SIG-M5 treated with dmso at 0.1 percent for 504 hours (cell line): Measurements from ENCODE around the gene ZNF512B.
A peak's percentile ranks its signal among the peaks of the same experiment; 100 is the strongest.
"Not testable (repeated sequence)": the region's sequence is repeated elsewhere in the genome, so short reads cannot be mapped to it uniquely, and the experiment has no call there.

ENCODE experiments used
- DNase-seq: peaks from one replicate; lab custom pipeline; 2025; ENCODE audit not compliant: unreplicated experiment; lab: John Stamatoyannopoulos, UW

Gene ZNF512B, protein sequence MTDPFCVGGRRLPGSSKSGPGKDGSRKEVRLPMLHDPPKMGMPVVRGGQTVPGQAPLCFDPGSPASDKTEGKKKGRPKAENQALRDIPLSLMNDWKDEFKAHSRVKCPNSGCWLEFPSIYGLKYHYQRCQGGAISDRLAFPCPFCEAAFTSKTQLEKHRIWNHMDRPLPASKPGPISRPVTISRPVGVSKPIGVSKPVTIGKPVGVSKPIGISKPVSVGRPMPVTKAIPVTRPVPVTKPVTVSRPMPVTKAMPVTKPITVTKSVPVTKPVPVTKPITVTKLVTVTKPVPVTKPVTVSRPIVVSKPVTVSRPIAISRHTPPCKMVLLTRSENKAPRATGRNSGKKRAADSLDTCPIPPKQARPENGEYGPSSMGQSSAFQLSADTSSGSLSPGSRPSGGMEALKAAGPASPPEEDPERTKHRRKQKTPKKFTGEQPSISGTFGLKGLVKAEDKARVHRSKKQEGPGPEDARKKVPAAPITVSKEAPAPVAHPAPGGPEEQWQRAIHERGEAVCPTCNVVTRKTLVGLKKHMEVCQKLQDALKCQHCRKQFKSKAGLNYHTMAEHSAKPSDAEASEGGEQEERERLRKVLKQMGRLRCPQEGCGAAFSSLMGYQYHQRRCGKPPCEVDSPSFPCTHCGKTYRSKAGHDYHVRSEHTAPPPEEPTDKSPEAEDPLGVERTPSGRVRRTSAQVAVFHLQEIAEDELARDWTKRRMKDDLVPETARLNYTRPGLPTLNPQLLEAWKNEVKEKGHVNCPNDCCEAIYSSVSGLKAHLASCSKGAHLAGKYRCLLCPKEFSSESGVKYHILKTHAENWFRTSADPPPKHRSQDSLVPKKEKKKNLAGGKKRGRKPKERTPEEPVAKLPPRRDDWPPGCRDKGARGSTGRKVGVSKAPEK

DNA sequence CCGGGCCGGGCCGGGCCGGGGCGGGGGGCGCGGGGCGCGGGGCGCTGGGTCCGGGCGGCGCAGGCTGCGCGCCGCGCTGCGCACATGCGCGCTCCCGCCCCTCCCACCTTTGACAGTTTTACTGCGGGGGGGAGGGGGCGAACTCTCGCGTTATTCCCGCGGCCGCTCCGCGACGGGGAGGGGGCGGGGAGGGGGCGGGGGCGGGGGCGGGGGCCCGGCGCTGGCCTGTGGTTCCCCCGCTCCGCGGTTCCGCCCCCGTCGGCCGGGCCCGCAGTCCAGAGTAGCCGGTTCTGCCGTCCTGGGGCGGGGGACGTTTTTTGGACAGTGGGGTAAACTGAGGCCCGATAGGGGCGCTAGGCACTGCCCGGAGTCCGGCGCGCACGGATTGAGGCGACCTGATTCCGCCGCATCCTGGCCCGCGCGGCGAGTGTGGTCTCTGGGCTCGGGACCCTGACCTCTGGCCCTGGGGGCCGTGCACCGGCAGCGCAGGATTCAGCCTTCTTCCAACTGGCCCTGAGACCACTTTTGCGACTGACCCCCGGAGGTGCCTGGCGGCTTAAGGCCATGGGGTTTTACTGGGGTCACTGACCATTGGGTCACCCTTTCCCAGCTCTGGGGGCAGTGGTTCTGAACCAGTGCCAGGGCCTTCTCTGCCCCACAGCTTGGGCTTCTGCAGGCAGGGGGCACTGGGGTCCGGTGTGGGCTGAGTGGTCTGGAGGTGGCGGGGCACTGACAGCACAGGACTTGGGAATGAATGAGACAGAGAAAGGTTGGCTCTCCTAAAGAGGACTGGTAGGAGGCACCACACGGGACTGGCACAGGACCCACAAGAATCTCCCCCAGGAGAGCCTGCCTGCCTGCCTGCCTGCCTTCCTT is at the start of gene ZNF512B:
ZNF512B (minus strand) TSS at position 93 of the 876 bp plus-strand sequence. CDS start 1,980 bp downstream, outside the sequence.
- DNase-seq: peak; percentile 53

DNA sequence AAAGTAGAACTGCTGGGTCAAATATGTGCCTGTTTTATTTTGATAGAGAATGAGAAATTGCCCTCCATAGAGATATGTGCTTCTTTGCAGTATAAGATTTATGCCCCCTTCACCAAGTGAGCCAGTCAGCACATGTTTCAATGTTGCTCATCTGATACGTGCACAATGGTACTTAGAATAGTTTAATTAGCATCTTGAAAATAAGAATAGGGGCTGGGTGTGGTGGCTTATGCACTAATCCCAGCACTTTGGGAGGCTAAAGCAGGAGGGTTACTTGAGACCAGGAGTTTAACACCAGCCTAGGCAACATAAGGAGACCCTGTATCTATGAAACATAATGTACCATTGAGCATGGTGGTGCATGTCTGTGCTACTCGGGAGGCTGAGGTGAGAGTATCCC is 45.9 kb upstream of the ZNF512B start:
- no peak for DNase-seq

DNA sequence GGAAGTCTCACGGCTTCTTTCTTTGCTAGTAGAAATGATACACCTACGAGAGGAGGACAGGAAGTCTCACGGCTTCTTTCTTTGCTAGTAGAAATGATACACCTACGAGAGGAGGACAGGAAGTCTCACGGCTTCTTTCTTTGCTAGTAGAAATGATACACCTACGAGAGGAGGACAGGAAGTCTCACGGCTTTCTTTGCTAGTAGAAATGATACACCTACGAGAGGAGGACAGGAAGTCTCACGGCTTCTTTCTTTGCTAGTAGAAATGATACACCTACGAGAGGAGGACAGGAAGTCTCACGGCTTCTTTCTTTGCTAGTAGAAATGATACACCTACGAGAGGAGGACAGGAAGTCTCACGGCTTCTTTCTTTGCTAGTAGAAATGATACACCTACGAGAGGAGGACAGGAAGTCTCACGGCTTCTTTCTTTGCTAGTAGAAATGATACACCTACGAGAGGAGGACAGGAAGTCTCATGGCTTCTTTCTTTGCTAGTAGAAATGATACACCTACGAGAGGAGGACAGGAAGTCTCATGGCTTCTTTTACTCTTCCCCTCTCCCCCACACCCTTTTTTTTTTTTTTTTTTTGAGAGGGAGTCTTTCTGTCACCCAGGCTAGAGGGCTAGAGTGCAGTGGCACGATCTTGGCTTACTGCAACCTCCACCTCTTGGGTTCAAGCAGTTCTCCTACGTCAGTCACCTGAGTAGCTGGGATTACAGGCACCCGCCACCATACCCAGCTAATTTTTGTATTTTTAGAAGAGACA is 42.8 kb upstream of the ZNF512B start:
- not testable (repeated sequence) for DNase-seq

GRCh38 chr20:64011366-64011779 is 41.6 kb upstream of the ZNF512B start:
- DNase-seq: no peak

DNA sequence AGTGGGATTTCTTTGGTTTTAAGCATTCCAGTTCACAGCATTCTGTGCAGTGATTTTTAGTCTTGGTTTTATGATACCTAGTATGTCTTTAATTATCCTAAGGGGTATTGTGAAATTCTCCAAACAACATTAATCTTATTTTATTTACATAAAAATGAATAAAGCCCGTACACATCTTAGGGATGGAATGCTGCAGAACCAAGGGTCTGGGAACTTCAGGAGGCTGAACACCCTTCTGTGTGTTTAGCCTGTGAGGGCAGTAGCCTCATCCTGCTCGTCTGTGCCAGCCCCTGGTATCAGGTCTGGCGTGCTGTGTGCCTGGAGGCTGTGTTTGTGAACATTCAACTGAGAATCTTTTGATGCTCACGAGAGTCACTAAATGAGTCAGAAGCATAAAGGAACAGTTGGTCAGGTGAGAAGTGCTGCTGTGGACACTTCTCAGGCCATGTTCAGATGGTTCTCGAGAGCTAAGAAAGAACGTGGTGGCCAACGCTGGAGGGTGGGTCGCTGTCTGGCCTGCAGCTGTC is 41.0 kb upstream of the ZNF512B start:
- DNase-seq: peak; percentile 40

- no peak for DNase-seq
Observed at GRCh38 chr20:64009811-64010387, 40.2 kb upstream of the ZNF512B start.

DNA sequence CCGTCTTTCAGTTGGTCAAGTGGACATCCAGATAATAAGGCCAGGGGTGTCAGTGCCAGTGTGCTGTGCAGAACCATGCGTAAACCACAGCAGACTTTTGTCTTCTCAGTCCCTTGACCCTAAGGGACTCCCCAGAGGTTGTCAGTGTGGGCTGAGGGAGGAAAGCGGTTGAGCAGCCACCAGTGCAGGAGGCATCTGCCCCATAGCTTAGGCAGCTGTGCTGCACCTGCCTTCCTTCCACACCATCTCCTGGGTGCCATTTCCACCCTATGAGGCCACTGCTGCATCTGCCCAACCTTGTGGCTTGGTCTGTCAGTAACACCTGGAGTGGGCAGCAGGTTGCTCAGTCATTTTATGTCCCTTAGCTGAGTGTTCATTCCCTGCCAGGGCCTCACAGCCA is 37.2 kb upstream of the ZNF512B start:
- no peak for DNase-seq

- no peak for DNase-seq
Observed at GRCh38 chr20:64006490-64006889, 36.8 kb upstream of the ZNF512B start.

GRCh38 chr20:64005394-64005793 is 35.7 kb upstream of the ZNF512B start:
- no peak for DNase-seq

DNA sequence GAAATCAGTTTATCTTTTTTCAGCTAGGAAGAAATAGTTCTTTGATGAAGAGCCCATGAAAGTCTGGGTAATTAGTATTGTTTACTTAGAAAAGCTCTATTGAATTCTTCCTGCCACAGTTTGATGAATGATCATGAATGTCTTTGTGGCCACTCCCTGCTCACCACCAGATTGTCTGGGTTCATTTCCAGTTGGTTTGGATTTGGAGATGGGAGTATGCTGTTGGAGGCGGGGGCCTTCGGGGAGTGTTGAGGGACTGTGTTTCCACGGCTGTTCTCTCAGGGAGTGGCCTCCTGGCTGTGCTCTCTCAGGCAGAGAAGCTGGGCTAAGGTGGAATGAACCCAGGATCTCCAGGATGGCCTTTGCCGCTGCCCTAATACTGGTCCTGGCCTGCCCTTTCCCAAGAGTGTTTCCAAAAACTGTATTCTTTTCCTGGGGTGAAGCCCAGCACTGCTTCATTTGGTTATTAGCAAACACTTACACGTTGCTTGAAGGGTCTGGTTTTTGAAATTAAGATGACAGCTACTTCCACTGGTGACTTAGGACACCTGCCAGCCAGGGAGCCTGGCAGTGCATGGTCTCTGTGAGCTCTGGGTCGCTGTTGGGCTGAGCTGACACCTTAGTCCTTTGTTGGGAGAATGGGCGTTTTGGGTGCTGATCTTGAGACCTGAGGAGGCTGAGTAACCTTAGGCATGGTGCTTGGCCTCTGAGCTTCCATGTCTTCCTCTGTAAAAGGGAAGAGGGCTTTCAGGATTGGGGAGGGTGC is 34.4 kb upstream of the ZNF512B start:
- DNase-seq: no peak

- DNase-seq: no peak
Observed at GRCh38 chr20:64001607-64002011, 31.9 kb upstream of the ZNF512B start.

- DNase-seq: no peak
Observed at GRCh38 chr20:64000906-64001305, 31.2 kb upstream of the ZNF512B start.

GRCh38 chr20:63982937-63983336 is 13.2 kb upstream of the ZNF512B start:
- no peak for DNase-seq

DNA sequence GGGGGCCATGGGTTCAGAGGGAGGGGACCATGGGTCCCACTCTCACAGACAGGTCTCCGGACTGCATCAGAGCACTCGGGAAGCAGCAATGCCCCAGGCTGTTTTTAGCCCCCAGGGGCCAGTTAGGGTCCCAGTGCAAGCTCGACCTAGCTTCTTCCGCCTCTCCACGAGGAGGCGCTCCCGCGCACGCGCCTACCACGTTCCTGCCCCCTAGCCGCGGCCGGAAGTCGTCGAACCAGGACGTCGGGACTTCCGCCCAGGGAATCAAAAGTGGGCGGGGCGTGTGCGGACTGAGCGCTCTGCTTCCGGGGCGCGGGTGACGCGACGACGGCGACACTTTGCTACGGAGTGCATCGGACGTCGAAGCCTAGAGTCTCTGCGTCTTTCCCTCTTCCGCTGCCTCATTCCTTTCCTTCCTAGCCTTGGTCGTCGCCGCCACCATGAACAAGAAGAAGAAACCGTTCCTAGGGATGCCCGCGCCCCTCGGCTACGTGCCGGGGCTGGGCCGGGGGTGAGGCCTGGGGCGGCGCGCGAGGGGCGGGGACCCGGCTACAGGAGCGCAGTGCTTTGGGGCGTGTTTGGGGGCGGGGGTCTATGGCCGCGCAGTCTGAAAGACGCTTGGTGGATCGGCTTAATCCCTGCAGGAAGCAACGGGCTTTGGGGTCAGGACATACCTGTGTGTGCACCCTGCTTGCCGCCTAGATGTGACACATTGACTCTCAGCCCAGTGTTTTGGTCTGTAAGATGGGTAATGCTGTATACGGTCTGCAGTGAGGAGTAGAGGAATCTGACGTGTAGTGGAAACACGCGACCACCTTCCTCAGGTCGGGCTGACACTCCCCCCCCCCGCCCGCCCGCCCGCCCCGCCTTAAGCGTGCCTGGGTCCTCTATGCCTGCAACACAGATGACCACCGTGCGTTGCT is 11.3 kb upstream of the ZNF512B start, which contains the start of gene PRPF6:
PRPF6 (plus strand) TSS at position 327 of the 923 bp plus-strand sequence; CDS start at position 441, 114 bp downstream.
- peak; percentile 99 for DNase-seq

- peak; percentile 77 for DNase-seq
Observed at GRCh38 chr20:63980317-63980805, 10.6 kb upstream of the ZNF512B start.

GRCh38 chr20:63979557-63980316 is 10.0 kb upstream of the ZNF512B start, which contains the start of gene SAMD10:
SAMD10 (minus strand) TSS chr20:63979642; CDS start chr20:63979467, 175 bp downstream.
- DNase-seq: peak; percentile 77

GRCh38 chr20:63979229-63979556 is 9.5 kb upstream of the ZNF512B start:
- DNase-seq: no peak
